Activated CD4-positive, alpha-beta T cell treated with anti-CD3 and anti-CD28 coated beads, Interleukin-2, amount 50 U/mL, for 24 hours (primary cell): ENCODE data around the gene SPOPL.
"Not testable (repeated sequence)": the region's sequence is repeated elsewhere in the genome, so short reads cannot be mapped to it uniquely, and the experiment has no call there.

ENCODE experiments used
- DNase-seq, 2 donors: peaks; one replicate each; pipeline ENCODE4 v3.0.0-alpha.2; 2020; ENCODE audit warnings: low read depth in 1 of 2, low spot score in 1 of 2

Gene SPOPL

GRCh38 chr2:138522556-138522955 lies 21.0 kb downstream of the SPOPL start:
- no peak for DNase-seq

GRCh38 chr2:138523018-138523672 lies 21.6 kb downstream of the SPOPL start:
- not testable (repeated sequence) for DNase-seq

- DNase-seq = not testable (repeated sequence)
Observed at GRCh38 chr2:138523673-138524042, 22.1 kb downstream of the SPOPL start.

- not testable (repeated sequence) for DNase-seq
Observed at GRCh38 chr2:138524353-138524752, 22.8 kb downstream of the SPOPL start.

GRCh38 chr2:138531913-138532312 lies 30.3 kb downstream of the SPOPL start:
- no peak for DNase-seq

- DNase-seq = no peak
Observed at GRCh38 chr2:138534791-138535190, 33.2 kb downstream of the SPOPL start.

- no peak for DNase-seq
Observed at GRCh38 chr2:138536302-138536701, 34.7 kb downstream of the SPOPL start.

- no peak for DNase-seq
Observed at GRCh38 chr2:138536740-138537139, 35.2 kb downstream of the SPOPL start.

- no peak for DNase-seq
Observed at GRCh38 chr2:138537170-138537915, 35.8 kb downstream of the SPOPL start.

- DNase-seq = not testable (repeated sequence)
Observed at GRCh38 chr2:138544206-138544605, 42.6 kb downstream of the SPOPL start.

GRCh38 chr2:138548796-138549195 lies 47.2 kb downstream of the SPOPL start:
- DNase-seq = no peak

- DNase-seq = no peak
Observed at GRCh38 chr2:138550172-138550571, 48.6 kb downstream of the SPOPL start.

GRCh38 chr2:138550670-138551287 lies 49.2 kb downstream of the SPOPL start:
- DNase-seq = no peak

GRCh38 chr2:138554123-138554522 lies 52.6 kb downstream of the SPOPL start:
- no peak for DNase-seq

- no peak for DNase-seq
Observed at GRCh38 chr2:138559641-138560040, 58.1 kb downstream of the SPOPL start.

- DNase-seq = no peak
Observed at GRCh38 chr2:138564586-138565229, 63.1 kb downstream of the SPOPL start.

GRCh38 chr2:138565230-138565598 lies 63.6 kb downstream of the SPOPL start:
- DNase-seq = no peak

- no peak for DNase-seq
Observed at GRCh38 chr2:138572318-138572717, 70.7 kb downstream of the SPOPL start.

- DNase-seq = no peak
Observed at GRCh38 chr2:138577066-138577465, 75.5 kb downstream of the SPOPL start.

- DNase-seq = no peak
Observed at GRCh38 chr2:138579556-138579955, 78.0 kb downstream of the SPOPL start.

- DNase-seq = no peak
Observed at GRCh38 chr2:138581909-138582308, 80.3 kb downstream of the SPOPL start.

GRCh38 chr2:138589663-138590062 lies 88.1 kb downstream of the SPOPL start:
- no peak for DNase-seq
